Amniotic stem cell (primary cell): ENCODE data around the gene THRB.
"Not testable (repeated sequence)": the region's sequence is repeated elsewhere in the genome, so short reads cannot be mapped to it uniquely, and the experiment has no call there.

Source experiments
- DNase-seq: peaks from one replicate; lab custom pipeline; 2025; lab: John Stamatoyannopoulos, UW

Gene THRB

DNA sequence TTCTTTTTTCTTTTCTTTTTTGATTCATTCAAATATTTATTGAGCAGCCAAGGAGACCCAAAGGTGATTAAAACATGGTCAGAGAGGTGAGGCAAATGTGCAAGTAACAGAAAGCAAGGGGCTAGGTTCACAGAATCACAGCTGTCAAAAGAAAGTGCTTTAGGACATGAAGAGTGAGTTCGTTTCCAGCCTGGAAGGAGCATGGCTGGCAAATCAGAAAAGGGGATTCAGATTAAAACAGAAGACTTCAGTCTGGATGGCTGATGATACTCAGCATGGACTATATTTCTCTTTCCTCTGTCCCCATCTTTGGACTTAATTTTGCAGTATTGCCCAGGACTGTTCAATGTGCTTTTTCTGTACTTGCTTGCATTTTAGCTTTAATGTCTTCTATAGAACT is 398.4 kb downstream of the THRB start:
- no peak for DNase-seq

DNA sequence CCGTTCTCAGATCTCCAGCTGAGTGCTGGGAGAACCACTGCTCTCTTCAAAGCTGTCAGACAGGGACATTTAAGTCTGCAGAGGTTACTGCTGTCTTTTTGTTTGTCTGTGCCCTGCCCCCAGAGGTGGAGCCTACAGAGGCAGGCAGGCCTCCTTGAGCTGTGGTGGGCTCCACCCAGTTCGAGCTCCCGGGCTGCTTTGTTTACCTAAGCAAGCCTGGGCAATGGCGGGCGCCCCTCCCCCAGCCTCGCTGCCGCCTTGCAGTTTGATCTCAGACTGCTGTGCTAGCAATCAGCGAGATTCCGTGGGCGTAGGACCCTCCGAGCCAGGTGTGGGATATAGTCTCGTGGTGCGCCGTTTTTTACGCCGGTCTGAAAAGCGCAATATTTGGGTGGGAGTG is 399.8 kb downstream of the THRB start:
- not testable (repeated sequence) for DNase-seq

DNA sequence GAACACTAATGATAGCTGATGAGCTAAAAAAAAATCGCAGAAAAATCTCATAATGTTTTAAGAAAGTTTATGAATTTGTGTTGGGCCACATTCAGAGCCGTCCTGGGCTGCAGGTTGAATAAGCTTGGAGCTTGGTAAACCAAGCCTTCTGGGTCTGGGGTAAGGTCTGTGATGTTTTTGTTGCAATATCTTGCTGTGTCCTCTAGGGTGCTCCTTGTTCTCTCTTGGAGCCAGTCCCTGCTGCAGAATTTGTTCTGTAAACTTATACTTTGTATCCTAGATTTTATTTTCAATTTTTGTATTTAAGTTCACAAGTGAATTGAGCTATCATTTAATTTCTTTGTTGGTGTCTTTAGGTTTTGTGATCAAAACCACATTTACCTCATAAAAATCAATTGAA is 405.9 kb downstream of the THRB start:
- no peak for DNase-seq

- DNase-seq: no peak
Measured at GRCh38 chr3:24087469-24087868, 407.2 kb downstream of the THRB start.

- no peak for DNase-seq
Measured at GRCh38 chr3:24086617-24087404, 407.8 kb downstream of the THRB start.

- DNase-seq: no peak
Measured at GRCh38 chr3:24086206-24086605, 408.4 kb downstream of the THRB start.

GRCh38 chr3:24072193-24072592 is 422.5 kb downstream of the THRB start:
- DNase-seq: no peak

GRCh38 chr3:24069045-24069444 is 425.6 kb downstream of the THRB start:
- DNase-seq: no peak

- DNase-seq: no peak
Measured at GRCh38 chr3:24067483-24067882, 427.2 kb downstream of the THRB start.
